OCI-LY3 (cell line): ENCODE data around the gene DDA1.

Experiments
- H2AFZ ChIP-seq: fragments of 200-600, 300-600 bp; shearing (Covaris generic); 2 replicates; pipeline ENCODE4 v1.6.0; 2014; ENCODE audit warnings: antibody characterized with exemption, low read depth, low read length
- H3K27ac ChIP-seq: fragments of 200-600, 300-600 bp; sonication (generic); 2 replicates; pipeline ENCODE4 v1.5.1; 2014; ENCODE audit warnings: mild to moderate bottlenecking, low read length, moderate library complexity, mixed read lengths
- H3K27me3 ChIP-seq: fragments of 200-600, 300-600 bp; sonication (generic); 2 replicates; pipeline ENCODE4 v1.6.1; 2014; ENCODE audit warnings: low read depth, low read length, mixed read lengths
- H3K36me3 ChIP-seq: fragments of 200-600, 300-600 bp; sonication (generic); replicated peaks from 2 replicates; pipeline ENCODE3; 2014; ENCODE audit warnings: low read depth, low read length, mixed read lengths
- H3K4me1 ChIP-seq: fragments of 300-600, 200-600 bp; sonication (generic); 2 replicates; pipeline ENCODE4 v1.6.1; 2014; ENCODE audit warnings: low read length, mixed read lengths
- H3K4me2 ChIP-seq: fragments of 200-600, 300-600 bp; sonication (generic); 2 replicates; pipeline ENCODE4 v1.6.1; 2014; ENCODE audit warnings: low read length, mixed read lengths
- H3K4me3 ChIP-seq: fragments of 300-600, 200-600 bp; sonication (generic); 2 replicates; pipeline ENCODE4 v1.5.1; 2014; ENCODE audit warnings: antibody characterized with exemption, mild to moderate bottlenecking, low read length, moderate library complexity
- H3K79me2 ChIP-seq: fragments of 300-600, 200-600 bp; shearing (Covaris generic); 2 replicates; pipeline ENCODE4 v1.6.1; 2014; ENCODE audit warnings: mild to moderate bottlenecking, low read length, mixed read lengths
- H3K9ac ChIP-seq: fragments of 300-600, 200-600 bp; shearing (Covaris generic); 2 replicates; pipeline ENCODE4 v1.6.0; 2014; ENCODE audit warnings: mild to moderate bottlenecking, low read length, moderate library complexity
- H3K9me3 ChIP-seq: fragments of 200-600, 300-600 bp; shearing (Covaris generic); 2 replicates; pipeline ENCODE4 v1.6.1; 2014; ENCODE audit warnings: low read length, mixed read lengths; ENCODE audit not compliant: insufficient read depth
- H4K20me1 ChIP-seq: fragments of 200-600, 300-600 bp; sonication (generic); 2 replicates; pipeline ENCODE4 v1.6.1; 2016; ENCODE audit warnings: low read length, mixed read lengths; ENCODE audit not compliant: insufficient read depth
- CTCF ChIP-seq: fragments of 200-600, 300-600 bp; sonication (generic); IDR thresholded peaks from 2 replicates; pipeline ENCODE4 v1.5.1; 2014; ENCODE audit warnings: antibody characterized with exemption, low read length, low read depth

The DDA1 gene

GRCh38 chr19:17370026-17370587 is 60.7 kb downstream of the DDA1 start:
- Histone ChIP-seq H3K27ac (peak overlapping the region; percentile 61), H3K9me3 (no peaks in the 10 kb centered on the region), H3K36me3 (no peaks in the 10 kb centered on the region), H3K27me3 (peaks cover 7% of the 10 kb centered on the region; the same call in 1 of the 2 replicates), H4K20me1 (no peaks in the 10 kb centered on the region), H3K79me2 (no peaks in the 10 kb centered on the region), H3K4me2 (peak overlapping the region; percentile 73), H3K4me1 (peaks cover 11% of the 10 kb centered on the region), H2AFZ (peak overlapping the region; percentile 84), H3K4me3 (peak overlapping the region; percentile 48), H3K9ac (peak overlapping the region; percentile 1; the same call in 1 of the 2 replicates)
- no peak for TF ChIP-seq CTCF
